ENCODE data around the gene NEURL3. TPM values are rescaled to one million over a fixed set of nuclear protein-coding genes. Genes with fewer than 3 reads are reported as not detected.

The NEURL3 gene
- total and polyA plus RNA-seq, 2 donors (not counting 3 experiments of a cell fraction or from before 2014, with no cell fraction given) = not detected

- H3K27ac ChIP-seq (ENCODE audit: insufficient read depth, low read depth, low read length) = no peak overlapping the region
- H3K27me3 ChIP-seq (ENCODE audit: control insufficient read depth in 2 of 2, insufficient read depth in 2 of 2, low read length in 2 of 2) = no peaks in the 10 kb centered on the region
- no peaks in the 10 kb centered on the region for H3K9me3 ChIP-seq (replicated peaks; ENCODE audit: control insufficient read depth, insufficient read depth, low read length)
- BruUV-seq (replicated peaks) = no TSS peak
- no peak for TF ChIP-seq EZH2 (IDR thresholded peaks at IDR 0.05; ENCODE audit: borderline replicate concordance, low read depth, low read length, severe bottlenecking)
- TF ChIP-seq POLR2AphosphoS5 (IDR thresholded peaks at IDR 0.05; ENCODE audit: insufficient read depth, low read depth, low read length) = no peak
- TF ChIP-seq MAX (IDR thresholded peaks at IDR 0.05; ENCODE audit: insufficient read depth, insufficient read length) = no peak
- TF ChIP-seq POLR2A (IDR thresholded peaks at IDR 0.05; ENCODE audit: low read depth, low read length) = no peak
- no peak for TF ChIP-seq JUN (IDR thresholded peaks at IDR 0.05; ENCODE audit: borderline replicate concordance, insufficient read depth, insufficient read length, low read depth)
- no peak for TF ChIP-seq FOS (IDR thresholded peaks at IDR 0.05; ENCODE audit: borderline replicate concordance, insufficient read depth, low read length)
- no peak for TF ChIP-seq GATA2 (IDR thresholded peaks at IDR 0.05; ENCODE audit: insufficient read depth, insufficient read length, low read depth, low read length)
- TF ChIP-seq MYC (IDR thresholded peaks at IDR 0.05; ENCODE audit: low read depth, low read length) = no peak
- no peak for TF ChIP-seq CTCF (IDR thresholded peaks at IDR 0.05; ENCODE audit: extremely low read depth in 1 of 2, insufficient read depth in 1 of 2, low read depth in 1 of 2, low read length in 2 of 2)
- no peaks in the 10 kb centered on the region for H3K9me1 ChIP-seq (replicated peaks; ENCODE audit: control insufficient read depth, extremely low read depth, insufficient read depth, low read length)
- dilution Hi-C loops (cut with MboI; ENCODE audit: extremely low pct_ligation_motif_present, low sequenced_read_pairs) (no loop called here), intact Hi-C loops (cut with micrococcal nuclease) (no loop called here)
- H3K9ac ChIP-seq (replicated peaks; ENCODE audit: extremely low read depth, insufficient read depth, low read length) = no peak overlapping the region
- H3K4me1 ChIP-seq (ENCODE audit: control insufficient read depth, extremely low read depth, insufficient read depth, low read length) = no peaks in the 10 kb centered on the region
- H3K36me3 ChIP-seq (ENCODE audit: control insufficient read depth in 2 of 2, extremely low read depth in 1 of 2, insufficient read depth in 2 of 2, low read length in 2 of 2) = no peaks in the 10 kb centered on the region
- no peaks in the 10 kb centered on the region for H3K79me2 ChIP-seq (ENCODE audit: control insufficient read depth, insufficient read depth, low read length)
- H4K20me1 ChIP-seq (replicated peaks; ENCODE audit: control insufficient read depth, extremely low read depth, insufficient read depth, low read length) = no peaks in the 10 kb centered on the region
- no peak for FAIRE-seq
- H3K4me3 ChIP-seq (replicated peaks in 1 of 3; ENCODE audit: insufficient read depth in 1 of 3, low read depth in 1 of 3, low read length in 3 of 3) = no peak overlapping the region
- no peak overlapping the region for H2AFZ ChIP-seq (ENCODE audit: low read depth, low read length)
- ChIA-PET POLR2A (no interaction called here), CTCF (interaction anchor here (2.3 kb wide), 1 partner anchor 11 kb away, joined by 8 read pairs; no protein-coding TSS in a partner anchor)
- DNase-seq (ENCODE audit: low read depth, low spot score) = no peak
- no peak overlapping the region for H3K4me2 ChIP-seq (ENCODE audit: insufficient read depth, low read length)
Observed at GRCh38 chr2:96520231-96520630, 15.1 kb upstream of the NEURL3 start.

Data from endothelial cell of umbilical vein (primary cell).